AG09309 (cell line): ENCODE results near the gene NR4A3.
"Not testable (repeated sequence)": the region's sequence is repeated elsewhere in the genome, so short reads cannot be mapped to it uniquely, and the experiment has no call there.

Source experiments
- DNase-seq: peaks from one replicate; pipeline ENCODE4 v3.0.0-alpha.2; 2010; ENCODE audit warnings: low read depth
- H3K4me3 ChIP-seq: 2 replicates; pipeline ENCODE4 v1.5.1; 2011; ENCODE audit warnings: mild to moderate bottlenecking, low read depth, low read length, moderate library complexity; ENCODE audit not compliant: control insufficient read depth
- TF ChIP-seq, protein P1 (sequence below): IDR thresholded peaks from 2 replicates; pipeline ENCODE4 v1.5.1; 2011; ENCODE audit warnings: mild to moderate bottlenecking, low read depth, low read length, inconsistent platforms; ENCODE audit not compliant: insufficient read depth, control insufficient read depth; ENCODE audit errors: missing control alignments

Gene NR4A3

DNA sequence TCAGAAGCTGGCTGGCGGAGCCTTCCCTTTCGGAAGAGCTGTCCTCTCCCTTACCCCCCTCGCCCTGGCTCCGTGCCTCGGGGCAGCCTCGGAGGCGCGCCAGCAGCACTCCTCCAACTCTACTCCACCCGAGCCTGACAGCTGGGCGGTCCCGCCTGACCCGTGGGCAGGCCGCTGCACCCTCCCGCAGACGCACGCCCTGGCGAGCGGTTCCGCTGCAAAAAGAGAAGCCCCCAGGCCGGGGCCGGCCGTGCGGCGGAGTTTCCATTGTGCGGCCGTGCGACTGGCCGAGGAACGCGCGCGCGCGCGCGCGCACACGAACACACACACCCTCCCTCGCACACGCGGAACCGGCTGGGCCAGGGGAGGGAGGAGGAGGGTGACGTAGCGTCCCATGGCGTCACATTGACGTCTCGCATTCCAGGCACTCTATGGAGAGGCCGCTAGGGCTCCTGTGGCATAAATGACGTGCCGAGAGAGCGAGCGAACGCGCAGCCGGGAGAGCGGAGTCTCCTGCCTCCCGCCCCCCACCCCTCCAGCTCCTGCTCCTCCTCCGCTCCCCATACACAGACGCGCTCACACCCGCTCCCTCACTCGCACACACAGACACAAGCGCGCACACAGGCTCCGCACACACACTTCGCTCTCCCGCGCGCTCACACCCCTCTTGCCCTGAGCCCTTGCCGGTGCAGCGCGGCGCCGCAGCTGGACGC lies at the start of gene NR4A3:
NR4A3 (plus strand) TSS at position 490 of the 713 bp plus-strand sequence. CDS start 6,158 bp downstream, outside the sequence.
- TF ChIP-seq, protein P1, sequence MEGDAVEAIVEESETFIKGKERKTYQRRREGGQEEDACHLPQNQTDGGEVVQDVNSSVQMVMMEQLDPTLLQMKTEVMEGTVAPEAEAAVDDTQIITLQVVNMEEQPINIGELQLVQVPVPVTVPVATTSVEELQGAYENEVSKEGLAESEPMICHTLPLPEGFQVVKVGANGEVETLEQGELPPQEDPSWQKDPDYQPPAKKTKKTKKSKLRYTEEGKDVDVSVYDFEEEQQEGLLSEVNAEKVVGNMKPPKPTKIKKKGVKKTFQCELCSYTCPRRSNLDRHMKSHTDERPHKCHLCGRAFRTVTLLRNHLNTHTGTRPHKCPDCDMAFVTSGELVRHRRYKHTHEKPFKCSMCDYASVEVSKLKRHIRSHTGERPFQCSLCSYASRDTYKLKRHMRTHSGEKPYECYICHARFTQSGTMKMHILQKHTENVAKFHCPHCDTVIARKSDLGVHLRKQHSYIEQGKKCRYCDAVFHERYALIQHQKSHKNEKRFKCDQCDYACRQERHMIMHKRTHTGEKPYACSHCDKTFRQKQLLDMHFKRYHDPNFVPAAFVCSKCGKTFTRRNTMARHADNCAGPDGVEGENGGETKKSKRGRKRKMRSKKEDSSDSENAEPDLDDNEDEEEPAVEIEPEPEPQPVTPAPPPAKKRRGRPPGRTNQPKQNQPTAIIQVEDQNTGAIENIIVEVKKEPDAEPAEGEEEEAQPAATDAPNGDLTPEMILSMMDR, result peak; percentile 31
- peak; percentile 89 for DNase-seq

DNA sequence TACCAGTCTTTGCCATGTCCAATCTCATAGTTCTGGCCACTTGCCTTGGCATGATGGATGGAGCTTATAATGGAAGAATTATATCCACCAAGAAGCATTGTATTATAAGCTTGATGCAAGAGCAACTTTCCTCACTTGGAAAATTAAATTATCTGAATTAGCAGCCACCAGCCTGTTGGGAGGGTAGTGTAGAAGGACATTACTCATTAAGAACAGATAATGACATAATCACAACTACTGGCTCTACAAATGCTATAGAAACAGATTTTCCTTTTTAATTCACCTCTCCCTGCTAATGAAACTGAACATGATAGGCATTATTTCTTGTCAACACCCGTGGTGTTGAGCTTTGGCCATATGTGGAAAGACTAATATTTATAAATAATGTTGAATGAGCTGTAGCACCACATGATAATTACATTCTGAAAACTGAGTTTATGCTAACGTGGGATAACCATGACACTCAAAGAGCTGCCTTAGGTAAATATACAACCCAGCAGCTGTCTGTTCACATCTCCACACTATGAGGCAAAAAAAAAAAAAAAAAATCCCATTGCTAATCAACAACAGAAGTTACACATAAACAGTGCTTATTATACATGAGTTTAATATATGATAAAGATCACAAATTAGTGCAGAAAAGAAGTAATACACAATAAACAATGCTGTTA lies 48.1 kb upstream of the NR4A3 start:
- TF ChIP-seq, protein P1, result no peak
- DNase-seq, result no peak
- no peak overlapping the region for H3K4me3 ChIP-seq

More for the DNA sequence above, at the start of gene NR4A3:
- H3K4me3 ChIP-seq, result peak within 1 kb of the TSS; percentile 66

DNA sequence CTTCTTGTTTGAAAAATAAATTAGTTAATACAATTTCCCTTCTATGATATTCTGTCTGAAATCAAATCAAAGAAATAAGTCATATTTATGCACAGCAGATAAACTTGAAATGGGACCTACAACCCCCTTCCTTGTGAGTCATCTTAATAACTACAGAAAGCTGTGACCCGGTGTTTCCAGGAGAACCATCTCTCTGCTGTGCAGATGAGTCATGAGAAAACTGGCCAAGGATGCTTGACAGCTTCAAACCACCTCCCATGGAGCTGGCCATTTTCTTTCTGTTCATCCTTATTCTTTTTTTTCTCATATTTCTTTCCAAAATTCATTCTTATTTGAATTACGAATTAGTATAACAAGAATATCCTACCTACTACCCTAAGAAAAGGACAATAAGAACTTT lies 43.4 kb upstream of the NR4A3 start:
- no peak overlapping the region for H3K4me3 ChIP-seq
- TF ChIP-seq, protein P1, result no peak
- peak; percentile 51 for DNase-seq

DNA sequence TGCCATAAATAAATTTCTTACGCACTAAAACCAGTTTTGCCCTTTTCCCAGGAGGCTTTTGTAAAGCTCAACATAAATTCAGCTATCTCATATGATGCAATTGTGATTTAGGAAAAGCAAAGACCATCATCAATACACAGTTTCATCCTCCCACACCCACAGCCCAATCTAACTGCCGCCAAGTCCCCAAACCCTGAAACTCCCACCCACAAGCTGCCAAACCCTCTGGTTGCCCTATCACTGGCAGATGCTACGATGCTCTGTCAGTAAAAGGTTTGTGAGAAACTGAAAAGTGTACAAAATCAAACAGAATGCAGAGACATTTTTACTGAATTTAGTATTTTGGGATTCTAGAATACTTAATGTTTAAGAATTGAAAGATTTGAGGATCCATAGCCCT lies 42.8 kb upstream of the NR4A3 start:
- TF ChIP-seq, protein P1, result no peak

DNA sequence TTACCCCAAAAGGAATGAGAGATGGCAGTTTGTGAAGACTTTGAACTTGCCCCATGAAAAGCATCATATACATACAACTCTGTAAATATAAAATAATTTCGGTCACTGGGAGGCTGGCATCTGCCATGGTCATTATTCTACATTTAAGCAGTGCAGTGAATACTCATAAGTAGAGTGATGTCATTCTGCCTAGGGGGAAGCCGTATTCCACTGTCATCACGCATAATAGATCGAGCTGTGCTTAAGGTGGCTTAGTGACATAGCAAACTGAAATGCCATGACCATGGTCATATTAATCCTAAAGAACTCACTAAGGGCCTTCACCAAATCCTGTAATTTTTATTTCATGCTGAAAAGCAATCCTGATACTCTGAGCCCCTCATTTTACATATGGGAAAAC lies 42.4 kb upstream of the NR4A3 start:
- no peak overlapping the region for H3K4me3 ChIP-seq
- DNase-seq, result no peak
- TF ChIP-seq, protein P1, result no peak

More for the DNA sequence above, 42.8 kb upstream of the NR4A3 start:
- no peak overlapping the region for H3K4me3 ChIP-seq
- DNase-seq, result no peak

DNA sequence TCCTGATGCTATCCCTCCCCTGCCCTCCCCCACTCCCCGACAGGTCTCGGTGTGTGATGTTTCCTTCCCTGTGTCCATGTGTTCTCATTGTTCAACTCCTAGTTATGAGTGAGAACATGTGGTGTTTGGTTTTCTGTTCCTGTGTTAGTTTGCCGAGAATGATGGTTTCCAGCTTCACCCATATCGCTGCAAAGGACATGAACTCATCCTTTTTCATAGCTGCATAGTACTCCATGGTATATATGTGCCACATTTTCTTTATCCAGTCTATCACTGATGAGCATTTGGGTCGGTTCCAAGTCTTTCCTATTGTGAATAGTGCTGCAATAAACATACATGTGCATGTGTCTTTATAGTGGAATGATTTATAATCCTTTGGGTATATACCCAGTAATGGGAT lies 39.3 kb upstream of the NR4A3 start:
- DNase-seq, result not testable (repeated sequence)

More for the DNA sequence above, 39.3 kb upstream of the NR4A3 start:
- H3K4me3 ChIP-seq, result not testable (repeated sequence)
